GM12801 (cell line): ENCODE measurements around the gene LSMEM2.

Source experiments
- TF ChIP-seq, protein P1 (sequence below): IDR thresholded peaks from one replicate; pipeline ENCODE4 v1.5.1; 2011; ENCODE audit warnings: control low read depth; ENCODE audit not compliant: insufficient read length; ENCODE audit errors: extremely low read depth

Gene LSMEM2

DNA sequence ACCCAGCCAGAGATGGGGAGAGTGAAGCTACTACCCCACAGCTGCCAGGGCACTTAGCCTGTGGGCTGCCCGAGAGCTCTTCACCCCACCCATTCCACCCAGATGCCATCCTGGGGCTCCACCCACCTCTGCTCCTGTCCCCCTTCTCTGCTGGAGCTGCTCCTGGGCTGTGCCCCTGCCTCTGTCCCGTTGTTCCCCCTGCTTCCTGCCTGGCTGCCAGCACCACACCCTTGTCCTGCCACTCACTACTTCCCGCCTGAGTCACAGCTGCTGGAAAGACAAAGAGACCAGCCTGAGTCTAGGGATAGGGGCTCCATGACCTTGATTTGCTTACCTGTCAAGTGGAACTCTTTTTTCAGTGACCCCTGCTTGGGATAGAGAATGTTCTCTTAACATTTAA is 30.5 kb upstream of the LSMEM2 start:
- TF ChIP-seq, protein P1, sequence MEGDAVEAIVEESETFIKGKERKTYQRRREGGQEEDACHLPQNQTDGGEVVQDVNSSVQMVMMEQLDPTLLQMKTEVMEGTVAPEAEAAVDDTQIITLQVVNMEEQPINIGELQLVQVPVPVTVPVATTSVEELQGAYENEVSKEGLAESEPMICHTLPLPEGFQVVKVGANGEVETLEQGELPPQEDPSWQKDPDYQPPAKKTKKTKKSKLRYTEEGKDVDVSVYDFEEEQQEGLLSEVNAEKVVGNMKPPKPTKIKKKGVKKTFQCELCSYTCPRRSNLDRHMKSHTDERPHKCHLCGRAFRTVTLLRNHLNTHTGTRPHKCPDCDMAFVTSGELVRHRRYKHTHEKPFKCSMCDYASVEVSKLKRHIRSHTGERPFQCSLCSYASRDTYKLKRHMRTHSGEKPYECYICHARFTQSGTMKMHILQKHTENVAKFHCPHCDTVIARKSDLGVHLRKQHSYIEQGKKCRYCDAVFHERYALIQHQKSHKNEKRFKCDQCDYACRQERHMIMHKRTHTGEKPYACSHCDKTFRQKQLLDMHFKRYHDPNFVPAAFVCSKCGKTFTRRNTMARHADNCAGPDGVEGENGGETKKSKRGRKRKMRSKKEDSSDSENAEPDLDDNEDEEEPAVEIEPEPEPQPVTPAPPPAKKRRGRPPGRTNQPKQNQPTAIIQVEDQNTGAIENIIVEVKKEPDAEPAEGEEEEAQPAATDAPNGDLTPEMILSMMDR: no peak

DNA sequence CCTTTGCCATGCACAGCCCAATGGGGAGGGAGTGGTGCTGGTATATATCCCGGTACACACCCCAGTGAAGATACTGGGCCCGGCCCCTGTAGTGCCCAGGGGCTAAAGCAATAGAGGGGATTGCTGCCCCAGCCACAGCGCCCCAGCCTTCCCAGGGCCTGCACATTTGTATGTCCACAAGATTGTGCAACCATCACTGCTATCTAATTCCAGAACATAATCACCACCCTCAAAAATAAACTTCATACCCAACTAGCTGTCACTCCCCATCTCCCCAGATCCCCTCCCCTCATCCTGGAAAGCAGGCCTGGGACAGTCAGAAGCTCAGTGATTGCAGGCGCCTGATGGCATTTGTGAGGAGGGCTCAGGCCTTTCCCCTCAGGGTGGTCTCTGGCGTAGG is 29.4 kb upstream of the LSMEM2 start:
- TF ChIP-seq, protein P1: no peak

DNA sequence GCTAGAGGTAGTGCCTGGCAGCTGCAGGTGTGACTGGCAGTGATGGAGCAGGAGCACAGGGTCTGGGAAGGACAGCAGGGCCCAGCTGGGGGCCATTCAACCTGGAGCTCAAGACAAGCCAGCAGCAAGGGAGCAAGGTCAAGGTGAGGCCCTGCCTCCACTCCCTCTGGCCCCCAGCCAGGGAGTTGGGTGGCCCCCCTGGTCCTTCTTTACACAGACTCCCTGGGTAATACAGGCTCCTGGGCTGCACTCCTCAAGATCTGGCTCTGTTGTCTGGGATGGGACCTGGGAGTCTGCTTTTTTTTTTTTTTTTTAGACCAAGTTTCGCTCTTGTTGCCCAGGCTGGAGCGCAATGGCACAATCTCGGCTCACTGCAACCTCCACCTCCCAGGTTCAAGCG is 28.4 kb upstream of the LSMEM2 start:
- TF ChIP-seq, protein P1: no peak

DNA sequence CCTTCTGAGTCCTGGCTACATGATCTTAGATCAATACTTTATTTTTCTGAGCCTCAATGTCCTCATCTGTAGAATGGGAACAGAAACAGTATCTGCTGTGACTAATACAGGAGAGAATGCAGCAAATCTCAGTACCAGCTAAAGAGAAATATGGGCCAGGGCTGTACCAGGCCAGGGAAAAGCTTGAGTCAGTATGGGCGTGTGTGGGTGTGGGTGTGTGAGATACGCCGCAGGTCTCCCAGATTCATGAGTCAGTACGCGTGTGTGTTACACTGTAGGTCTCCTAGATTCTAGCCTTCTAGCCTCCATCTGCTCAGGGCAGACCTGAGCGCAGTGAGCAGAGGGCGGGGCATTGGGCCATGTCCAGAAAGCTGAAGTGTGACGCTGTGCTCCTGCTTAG is 27.7 kb upstream of the LSMEM2 start:
- TF ChIP-seq, protein P1: no peak

DNA sequence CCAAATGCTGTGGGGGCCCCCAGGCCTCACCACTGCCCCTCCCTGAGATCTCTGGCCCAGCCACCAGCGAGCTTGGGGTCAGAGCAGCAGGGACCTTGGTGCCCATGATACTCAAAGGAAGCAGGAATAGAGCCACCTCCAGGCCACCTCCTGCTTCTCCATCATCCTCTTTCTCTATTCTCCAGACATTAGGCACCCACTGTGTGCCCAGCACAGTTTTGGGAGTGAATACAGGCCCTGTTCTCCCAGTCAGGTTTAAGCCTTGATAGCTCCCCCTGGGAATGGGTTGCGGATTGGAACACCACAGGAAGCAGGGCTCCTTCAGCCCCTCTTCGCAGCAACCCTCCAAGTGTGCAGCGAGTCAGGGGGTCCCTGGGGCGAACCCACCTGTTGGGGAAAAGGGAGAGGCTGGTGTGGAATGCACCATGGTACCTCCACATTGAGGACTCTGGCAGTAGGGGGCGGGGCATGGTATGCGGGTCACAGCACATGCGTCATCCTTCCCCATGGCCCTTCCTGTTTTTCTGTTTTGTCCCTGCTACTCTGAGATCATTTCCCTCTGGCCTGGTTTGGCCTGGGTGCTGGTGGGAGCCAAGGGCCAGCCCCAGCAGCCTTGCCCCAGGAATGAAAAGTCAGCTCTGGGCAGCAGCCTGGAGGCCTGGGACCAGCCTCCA is 24.2 kb upstream of the LSMEM2 start:
- TF ChIP-seq, protein P1: no peak

DNA sequence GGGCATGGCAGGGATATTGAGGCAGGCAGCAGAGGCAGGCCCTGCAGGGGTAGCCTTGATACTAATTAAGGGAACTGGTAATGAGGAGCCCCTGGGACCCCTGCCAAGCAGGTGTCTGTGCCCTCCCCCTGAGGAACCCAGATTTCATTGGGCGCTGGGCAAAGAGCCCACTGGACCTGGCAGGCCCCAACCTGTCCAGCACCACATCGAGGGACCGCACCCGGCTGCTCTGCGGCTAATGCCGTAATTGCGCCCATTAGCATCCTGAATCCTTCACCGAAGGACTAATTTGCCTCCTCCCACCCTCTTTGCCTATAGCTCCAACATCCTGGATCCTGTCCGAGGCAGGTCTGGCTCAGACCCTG is 23.7 kb upstream of the LSMEM2 start:
- TF ChIP-seq, protein P1: no peak

DNA sequence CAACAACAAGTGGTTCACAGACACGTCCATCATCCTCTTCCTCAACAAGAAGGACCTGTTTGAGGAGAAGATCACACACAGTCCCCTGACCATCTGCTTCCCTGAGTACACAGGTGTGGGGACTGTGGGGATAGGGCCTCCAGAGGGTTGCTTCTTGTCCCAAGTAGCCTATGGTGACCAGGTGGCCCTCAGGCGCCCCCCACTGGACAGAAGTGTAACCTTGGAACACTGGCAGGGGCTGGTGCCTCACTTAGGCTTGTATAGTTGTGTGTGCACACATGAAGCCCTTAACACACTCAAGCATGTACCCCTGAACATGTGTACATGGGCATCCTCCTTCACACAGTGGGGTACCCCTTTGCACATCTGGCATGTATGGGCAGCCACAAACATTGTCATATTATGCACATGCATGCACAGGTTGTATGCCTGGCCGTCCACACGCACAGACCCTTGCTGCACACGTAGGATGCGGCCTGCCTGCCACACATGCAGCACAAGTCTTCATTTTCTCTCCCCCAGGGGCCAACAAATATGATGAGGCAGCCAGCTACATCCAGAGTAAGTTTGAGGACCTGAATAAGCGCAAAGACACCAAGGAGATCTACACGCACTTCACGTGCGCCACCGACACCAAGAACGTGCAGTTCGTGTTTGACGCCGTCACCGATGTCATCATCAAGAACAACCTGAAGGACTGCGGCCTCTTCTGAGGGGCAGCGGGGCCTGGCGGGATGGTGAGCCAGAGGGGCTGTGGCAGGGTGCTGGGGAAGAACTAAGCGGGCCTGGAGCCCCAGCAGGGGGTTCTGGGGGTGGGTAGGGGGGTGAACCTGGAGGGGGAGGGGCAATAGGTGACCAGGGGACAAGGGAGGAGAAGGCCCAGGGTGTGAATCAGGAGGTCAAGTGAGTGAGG is 21.7 kb upstream of the LSMEM2 start:
- TF ChIP-seq, protein P1: no peak
